D341Med (cell line): Measurements from ENCODE around the gene FOXK2.
A peak's percentile ranks its signal among the peaks of the same experiment; 100 is the strongest.
"Not testable (repeated sequence)": the region's sequence is repeated elsewhere in the genome, so short reads cannot be mapped to it uniquely, and the experiment has no call there.

Experiments
- DNase-seq: peaks from one replicate; pipeline ENCODE4 v3.0.0; 2012; ENCODE audit warnings: low spot score

FOXK2 gene

GRCh38 chr17:82495844-82496528 lies 23.5 kb upstream of the FOXK2 start:
- no peak for DNase-seq

GRCh38 chr17:82496529-82497434 lies 22.8 kb upstream of the FOXK2 start:
- peak; percentile 99 for DNase-seq

GRCh38 chr17:82497483-82498405 lies 21.8 kb upstream of the FOXK2 start:
- DNase-seq = peak; percentile 89

GRCh38 chr17:82502207-82502606 lies 17.3 kb upstream of the FOXK2 start:
- no peak for DNase-seq

- peak; percentile 31 for DNase-seq
Observed at GRCh38 chr17:82503094-82503727, 16.3 kb upstream of the FOXK2 start.

GRCh38 chr17:82503728-82504308 lies 15.7 kb upstream of the FOXK2 start:
- DNase-seq = peak; percentile 21

- no peak for DNase-seq
Observed at GRCh38 chr17:82505296-82505695, 14.2 kb upstream of the FOXK2 start.

- not testable (repeated sequence) for DNase-seq
Observed at GRCh38 chr17:82506402-82506801, 13.1 kb upstream of the FOXK2 start.

- no peak for DNase-seq
Observed at GRCh38 chr17:82507631-82508175, 11.8 kb upstream of the FOXK2 start.

GRCh38 chr17:82511642-82512041 lies 7.9 kb upstream of the FOXK2 start:
- not testable (repeated sequence) for DNase-seq

- DNase-seq = not testable (repeated sequence)
Observed at GRCh38 chr17:82513864-82514263, 5.7 kb upstream of the FOXK2 start.

GRCh38 chr17:82517230-82517865 lies 2.2 kb upstream of the FOXK2 start:
- no peak for DNase-seq

GRCh38 chr17:82519971-82520903 lies 705 bp downstream of the FOXK2 start:
- DNase-seq = peak; percentile 82

GRCh38 chr17:82524540-82524939 lies 5.0 kb downstream of the FOXK2 start:
- DNase-seq = peak; percentile 55

GRCh38 chr17:82525712-82526111 lies 6.2 kb downstream of the FOXK2 start:
- DNase-seq = no peak

- no peak for DNase-seq
Observed at GRCh38 chr17:82527898-82528297, 8.4 kb downstream of the FOXK2 start.

- peak; percentile 72 for DNase-seq
Observed at GRCh38 chr17:82528484-82529265, 9.1 kb downstream of the FOXK2 start.

- no peak for DNase-seq
Observed at GRCh38 chr17:82529914-82530300, 10.4 kb downstream of the FOXK2 start.
